ENCODE measurements around the gene DNMT3A.

GRCh38 chr2:25324905-25325592 is 16.7 kb downstream of the DNMT3A start:
- TF ChIP-seq CTCF (IDR thresholded peaks at IDR 0.05) (no peak), EZH2 (IDR thresholded peaks at IDR 0.05; ENCODE audit: borderline replicate concordance, insufficient read depth, low read depth, low read length, poor library complexity, severe bottlenecking) (no peak)

All from B cell (primary cell).